HEK293 (cell line): Measurements from ENCODE around the gene SH3D19.

Experiments used
- CTCF ChIA-PET: fragments of 350-600 bp; formaldehyde crosslinking; extraction: SDS; loops from one replicate; lab custom pipeline; 2021; ENCODE audit warnings: antibody characterized with exemption; lab: Yijun Ruan, JAX
- POLR2A ChIA-PET: fragments of 300-600 bp; formaldehyde crosslinking; extraction: SDS; loops from one replicate; lab custom pipeline; 2020; ENCODE audit warnings: antibody characterized with exemption, inconsistent platforms; lab: Yijun Ruan, JAX
- H3K27ac ChIP-seq: fragments of 200-500 bp; sonication (Bioruptor generic); 2 replicates; pipeline ENCODE4 v1.5.1; 2014; ENCODE audit warnings: low read depth, low read length, control low read depth, inconsistent platforms; ENCODE audit errors: extremely low read depth
- H3K36me3 ChIP-seq, 2 experiments: fragments of 200-500 bp in 1 of 2; sonication (Bioruptor generic) in 1 of 2; 1 replicate in 1 of 2; 2 replicates in 1 of 2; pipeline ENCODE4 v1.5.1; 2014 to 2017; ENCODE audit warnings: inconsistent platforms in 2 of 2, low read length in 2 of 2; ENCODE audit not compliant: control insufficient read depth in 2 of 2, insufficient read depth in 1 of 2
- H3K4me1 ChIP-seq: fragments of 200-500 bp; sonication (Bioruptor generic); 2 replicates; pipeline ENCODE4 v1.5.1; 2014; ENCODE audit warnings: mild to moderate bottlenecking, low read length, inconsistent platforms; ENCODE audit not compliant: control insufficient read depth, insufficient read depth
- H3K4me3 ChIP-seq: 2 replicates; pipeline ENCODE4 v1.5.1; 2011; ENCODE audit warnings: low read depth, mild to moderate bottlenecking, control low read depth, low read length, moderate library complexity
- H3K9me3 ChIP-seq: fragments of 200-500 bp; sonication (Bioruptor generic); 2 replicates; pipeline ENCODE4 v1.5.1; 2014; ENCODE audit warnings: low read depth, low read length, inconsistent platforms; ENCODE audit not compliant: control insufficient read depth, insufficient read depth
- AEBP2 ChIP-seq: fragments of 450-650 bp; formaldehyde crosslinking; IDR thresholded peaks from 2 replicates; pipeline ENCODE4 v1.5.1; 2016; ENCODE audit warnings: missing biosample characterization, missing genetic modification characterization, borderline replicate concordance
- BCL11A ChIP-seq: fragments of 450-650 bp; formaldehyde crosslinking; IDR thresholded peaks from 2 replicates; pipeline ENCODE4 v1.5.1; 2016; ENCODE audit warnings: low read depth, missing biosample characterization, missing genetic modification characterization
- PRDM4 ChIP-seq: fragments of 450-650 bp; formaldehyde crosslinking; IDR thresholded peaks from 2 replicates; pipeline ENCODE4 v1.5.1; 2017; ENCODE audit warnings: missing biosample characterization, missing genetic modification characterization
- PRDM6 ChIP-seq: fragments of 450-650 bp; formaldehyde crosslinking; IDR thresholded peaks from 2 replicates; pipeline ENCODE4 v1.5.1; 2017; ENCODE audit warnings: missing biosample characterization, missing genetic modification characterization
- YY2 ChIP-seq: fragments of 450-650 bp; formaldehyde crosslinking; IDR thresholded peaks from 2 replicates; pipeline ENCODE4 v1.5.1; 2016; ENCODE audit warnings: missing biosample characterization, missing genetic modification characterization
- ZBTB10 ChIP-seq: fragments of 450-650 bp; formaldehyde crosslinking; IDR thresholded peaks from 2 replicates; pipeline ENCODE4 v1.5.1; 2016; ENCODE audit warnings: missing biosample characterization, missing genetic modification characterization
- ZNF132 ChIP-seq: fragments of 450-650 bp; formaldehyde crosslinking; IDR thresholded peaks from 2 replicates; pipeline ENCODE4 v1.5.1; 2017; ENCODE audit warnings: missing biosample characterization, missing genetic modification characterization, borderline replicate concordance
- ZNF148 ChIP-seq: fragments of 450-650 bp; formaldehyde crosslinking; IDR thresholded peaks from 2 replicates; pipeline ENCODE4 v1.5.0; 2017; ENCODE audit warnings: missing biosample characterization, missing genetic modification characterization, borderline replicate concordance
- ZNF184 ChIP-seq: fragments of 450-650 bp; IDR thresholded peaks from 2 replicates; pipeline ENCODE4 v1.5.1; 2018; ENCODE audit warnings: missing biosample characterization, mild to moderate bottlenecking, missing genetic modification characterization
- ZNF24 ChIP-seq: fragments of 450-650 bp; formaldehyde crosslinking; IDR thresholded peaks from 2 replicates; pipeline ENCODE4 v1.5.1; 2016; ENCODE audit warnings: missing biosample characterization, missing genetic modification characterization
- ZNF266 ChIP-seq: fragments of 450-650 bp; formaldehyde crosslinking; IDR thresholded peaks from 2 replicates; pipeline ENCODE4 v1.5.1; 2016; ENCODE audit warnings: missing biosample characterization, missing genetic modification characterization, low read depth
- ZNF362 ChIP-seq: fragments of 450-650 bp; formaldehyde crosslinking; IDR thresholded peaks from 2 replicates; pipeline ENCODE4 v1.5.1; 2016; ENCODE audit warnings: missing biosample characterization, missing genetic modification characterization

SH3D19 gene

GRCh38 chr4:151176685-151177084 lies 148.7 kb downstream of the SH3D19 start (continued):
- TF ChIP-seq ZNF148 (tag by site-specific recombination) (no peak), ZNF184 (tag by site-specific recombination) (no peak), AEBP2 (no peak)
- TF ChIP-seq, all 188 proteins: peak for 0

- Histone ChIP-seq H3K27ac (no peak overlapping the region), H3K4me3 (no peak overlapping the region), H3K36me3 (peaks cover 0 to 36% of the 10 kb centered on the region in 2 experiments; a peak in 1 of 3 replicates), H3K9me3 (no peaks in the 10 kb centered on the region), H3K4me1 (no peaks in the 10 kb centered on the region)
- ChIA-PET CTCF (no interaction called here), POLR2A (no interaction called here)
- TF ChIP-seq ZNF24 (tag by site-specific recombination) (no peak), ZNF132 (tag by site-specific recombination) (no peak), PRDM6 (tag by site-specific recombination) (no peak), ZBTB10 (tag by site-specific recombination) (no peak), PRDM4 (tag by site-specific recombination) (no peak), ZNF362 (tag by site-specific recombination) (no peak), YY2 (tag by site-specific recombination) (no peak), ZNF266 (tag by site-specific recombination) (no peak), BCL11A (tag by site-specific recombination) (no peak)
These were observed 149.4 kb downstream of the SH3D19 start for GRCh38 chr4:151175754-151176631.
